ENCODE measurements around the gene HMBS. TPM values are rescaled to one million over a fixed set of nuclear protein-coding genes. Genes with fewer than 3 reads are reported as not detected.

HMBS gene
- total and polyA plus RNA-seq, 4 experiments from 2014 or later: 5.1 to 21.2 (median 11.7) TPM

GRCh38 chr11:119085437-119085847, 761 bp downstream of the HMBS start:
- H3K4me3 ChIP-seq (ENCODE audit: low read length in 2 of 2): peak overlapping the region; percentile 83 to 90
- ChIA-PET POLR2A (ENCODE audit: partially characterized antibody) (interaction anchor here (0.7 to 5.0 kb wide), 21 partner anchors 10 to 294 kb away, joined by 3 to 62 read pairs (median 4); partner anchors contain the start of genes C2CD2L, CBL, CENATAC and DDX6), CTCF (ENCODE audit: partially characterized antibody) (interaction anchor here (0.7 to 3.8 kb wide), 11 partner anchors 9 to 271 kb away, joined by 3 to 14 read pairs (median 4); partner anchors contain the start of genes C2CD2L, CENATAC, SLC37A4 and VPS11)
- no peaks in the 10 kb centered on the region for H3K27me3 ChIP-seq (ENCODE audit: insufficient read depth, low read length)
- H3K9me3 ChIP-seq (ENCODE audit: control insufficient read depth in 1 of 2, low read length in 2 of 2): no peaks in the 10 kb centered on the region
- intact Hi-C loops (cut with micrococcal nuclease): loop anchor here (1.0 kb wide), 2 partner anchors 10 to 36 kb away; partner anchors contain the start of gene HINFP
- H3K4me3 Mint-ChIP-seq: peak overlapping the region; percentile 92 to 96 (median 94)
- no peaks in the 10 kb centered on the region for H3K27me3 Mint-ChIP-seq
- peaks cover 19 to 29% of the 10 kb centered on the region in 2 donors for H3K36me3 Mint-ChIP-seq
- H3K36me3 ChIP-seq (ENCODE audit: insufficient read depth, low read length): peaks cover 17% of the 10 kb centered on the region
- peak overlapping the region; percentile 76 for H3K27ac ChIP-seq (ENCODE audit: low read depth, low read length)
- peaks cover 0 to 5% (median 0%) of the 10 kb centered on the region in 8 donors for H3K9me3 Mint-ChIP-seq
- DNase-seq: no peak
- H3K27ac Mint-ChIP-seq: peak overlapping the region; percentile 93 to 98 (median 96)
- H3K4me1 ChIP-seq (ENCODE audit: insufficient read depth, low read length): peaks cover 13% of the 10 kb centered on the region
- peaks cover 9 to 19% (median 14%) of the 10 kb centered on the region in 4 donors for H3K4me1 Mint-ChIP-seq

- Histone ChIP-seq H3K27ac (ENCODE audit: low read depth, low read length) (no peak overlapping the region), H3K36me3 (ENCODE audit: insufficient read depth, low read length) (peaks cover under 1% of the 10 kb centered on the region), H3K27me3 (ENCODE audit: insufficient read depth, low read length) (no peaks in the 10 kb centered on the region), H3K9me3 (ENCODE audit: control insufficient read depth in 1 of 2, low read length in 2 of 2) (no peaks in the 10 kb centered on the region), H3K4me1 (ENCODE audit: insufficient read depth, low read length) (peaks cover 13% of the 10 kb centered on the region), H3K4me3 (ENCODE audit: low read length in 2 of 2) (no peak overlapping the region)
- POLR2A ChIA-PET (ENCODE audit: partially characterized antibody): interaction anchor here (2.5 to 5.0 kb wide), 3 partner anchors 8 to 20 kb away, joined by 9 to 62 read pairs (median 45); partner anchors contain the start of genes C2CD2L and VPS11
- Mint-ChIP-seq H3K27me3 (no peaks in the 10 kb centered on the region), H3K4me3 (peak overlapping the region in 3 of 8 donors; percentile 32 to 53 (median 39)), H3K4me1 (peaks cover 9 to 25% (median 15%) of the 10 kb centered on the region in 4 donors), H3K36me3 (peaks cover 4 to 12% of the 10 kb centered on the region in 2 donors), H3K27ac (peak overlapping the region in 3 of 7 donors; percentile 24 to 53 (median 36)), H3K9me3 (peaks cover 0 to 5% (median 0%) of the 10 kb centered on the region in 8 donors)
- CTCF ChIA-PET (ENCODE audit: partially characterized antibody): interaction anchor here (1.1 to 3.8 kb wide), 4 partner anchors 7 to 110 kb away, joined by 3 to 14 read pairs (median 7); partner anchors contain the start of gene VPS11
- intact Hi-C loops (cut with micrococcal nuclease): no loop called here
- no peak for DNase-seq
Observed at GRCh38 chr11:119087123-119087522, 2.4 kb downstream of the HMBS start.

GRCh38 chr11:119087747-119088241, 3.1 kb downstream of the HMBS start:
- intact Hi-C loops (cut with micrococcal nuclease): no loop called here
- H3K36me3 Mint-ChIP-seq: peaks cover 0 to 8% of the 10 kb centered on the region in 2 donors
- CTCF ChIA-PET (ENCODE audit: partially characterized antibody): interaction anchor here (1.4 kb wide), 1 partner anchor 20 kb away, joined by 3 read pairs; the partner anchor contains the start of gene VPS11
- H3K27ac Mint-ChIP-seq: peak overlapping the region in 2 of 7 donors; percentile 17 to 24
- Histone ChIP-seq H3K9me3 (ENCODE audit: control insufficient read depth in 1 of 2, low read length in 2 of 2) (no peaks in the 10 kb centered on the region), H3K4me1 (ENCODE audit: insufficient read depth, low read length) (peaks cover 19% of the 10 kb centered on the region), H3K36me3 (ENCODE audit: insufficient read depth, low read length) (no peaks in the 10 kb centered on the region), H3K27ac (ENCODE audit: low read depth, low read length) (no peak overlapping the region), H3K27me3 (ENCODE audit: insufficient read depth, low read length) (no peaks in the 10 kb centered on the region), H3K4me3 (ENCODE audit: low read length in 2 of 2) (no peak overlapping the region)
- H3K4me3 Mint-ChIP-seq: peak overlapping the region in 1 of 8 donors; percentile 61
- POLR2A ChIA-PET (ENCODE audit: partially characterized antibody): interaction anchor here (5.0 kb wide), 1 partner anchor 20 kb away, joined by 45 read pairs; the partner anchor contains the start of gene VPS11
- H3K9me3 Mint-ChIP-seq: peaks cover 0 to 5% (median 0%) of the 10 kb centered on the region in 8 donors
- no peaks in the 10 kb centered on the region for H3K27me3 Mint-ChIP-seq
- DNase-seq: no peak
- H3K4me1 Mint-ChIP-seq: peaks cover 13 to 32% (median 21%) of the 10 kb centered on the region in 4 donors

GRCh38 chr11:119088406-119088805, 3.7 kb downstream of the HMBS start:
- Histone ChIP-seq H3K27me3 (ENCODE audit: insufficient read depth, low read length) (no peaks in the 10 kb centered on the region), H3K36me3 (ENCODE audit: insufficient read depth, low read length) (no peaks in the 10 kb centered on the region), H3K4me3 (ENCODE audit: low read length in 2 of 2) (no peak overlapping the region), H3K4me1 (ENCODE audit: insufficient read depth, low read length) (peaks cover 25% of the 10 kb centered on the region), H3K27ac (ENCODE audit: low read depth, low read length) (no peak overlapping the region), H3K9me3 (ENCODE audit: control insufficient read depth in 1 of 2, low read length in 2 of 2) (no peaks in the 10 kb centered on the region)
- POLR2A ChIA-PET (ENCODE audit: partially characterized antibody): no interaction called here
- intact Hi-C loops (cut with micrococcal nuclease): no loop called here
- DNase-seq: no peak
- Mint-ChIP-seq H3K27me3 (no peaks in the 10 kb centered on the region), H3K27ac (peak overlapping the region in 1 of 7 donors; percentile 24), H3K36me3 (peaks cover 0 to 9% of the 10 kb centered on the region in 2 donors), H3K9me3 (peaks cover 0 to 5% (median 0%) of the 10 kb centered on the region in 8 donors), H3K4me1 (peaks cover 16 to 37% (median 25%) of the 10 kb centered on the region in 4 donors), H3K4me3 (no peak overlapping the region)
- CTCF ChIA-PET (ENCODE audit: partially characterized antibody): no interaction called here

- H3K36me3 Mint-ChIP-seq: peaks cover 0 to 14% of the 10 kb centered on the region in 2 donors
- no peak overlapping the region for H3K27ac Mint-ChIP-seq
- H3K4me1 ChIP-seq (ENCODE audit: insufficient read depth, low read length): peaks cover 31% of the 10 kb centered on the region
- H3K4me1 Mint-ChIP-seq: peaks cover 22 to 43% (median 29%) of the 10 kb centered on the region in 4 donors
- H3K36me3 ChIP-seq (ENCODE audit: insufficient read depth, low read length): no peaks in the 10 kb centered on the region
- peaks cover 0 to 9% (median 0%) of the 10 kb centered on the region in 8 donors for H3K9me3 Mint-ChIP-seq
- DNase-seq: no peak
- ChIA-PET POLR2A (ENCODE audit: partially characterized antibody) (interaction anchor here (0.6 kb wide), 1 partner anchor 164 kb away, joined by 3 read pairs; the partner anchor contains the start of gene BCL9L), CTCF (ENCODE audit: partially characterized antibody) (no interaction called here)
- intact Hi-C loops (cut with micrococcal nuclease): no loop called here
- H3K4me3 Mint-ChIP-seq: peak overlapping the region in 1 of 8 donors; percentile 20
- H3K4me3 ChIP-seq (ENCODE audit: low read length in 2 of 2): no peak overlapping the region
- no peaks in the 10 kb centered on the region for H3K9me3 ChIP-seq (ENCODE audit: control insufficient read depth in 1 of 2, low read length in 2 of 2)
- no peaks in the 10 kb centered on the region for H3K27me3 ChIP-seq (ENCODE audit: insufficient read depth, low read length)
- no peaks in the 10 kb centered on the region for H3K27me3 Mint-ChIP-seq
- no peak overlapping the region for H3K27ac ChIP-seq (ENCODE audit: low read depth, low read length)
Observed at GRCh38 chr11:119089319-119089718, 4.6 kb downstream of the HMBS start.

GRCh38 chr11:119091178-119091577, 6.5 kb downstream of the HMBS start:
- Mint-ChIP-seq H3K27ac (no peak overlapping the region), H3K9me3 (peaks cover 0 to 12% (median 0%) of the 10 kb centered on the region in 8 donors), H3K4me1 (peaks cover 15 to 38% (median 23%) of the 10 kb centered on the region in 4 donors), H3K4me3 (peak overlapping the region in 1 of 8 donors; percentile 20), H3K36me3 (peaks cover 0 to 18% of the 10 kb centered on the region in 2 donors), H3K27me3 (peaks cover 0 to 1% of the 10 kb centered on the region in 2 donors)
- Histone ChIP-seq H3K27me3 (ENCODE audit: insufficient read depth, low read length) (no peaks in the 10 kb centered on the region), H3K4me1 (ENCODE audit: insufficient read depth, low read length) (peaks cover 27% of the 10 kb centered on the region), H3K27ac (ENCODE audit: low read depth, low read length) (no peak overlapping the region), H3K9me3 (ENCODE audit: control insufficient read depth in 1 of 2, low read length in 2 of 2) (no peaks in the 10 kb centered on the region), H3K36me3 (ENCODE audit: insufficient read depth, low read length) (no peaks in the 10 kb centered on the region), H3K4me3 (ENCODE audit: low read length in 2 of 2) (no peak overlapping the region)
- intact Hi-C loops (cut with micrococcal nuclease): no loop called here
- ChIA-PET POLR2A (ENCODE audit: partially characterized antibody) (interaction anchor here (0.6 to 5.9 kb wide), 3 partner anchors 9 to 34 kb away, joined by 3 to 210 read pairs (median 3); partner anchors contain the start of genes C2CD2L, DPAGT1 and HYOU1), CTCF (ENCODE audit: partially characterized antibody) (interaction anchor here (0.7 kb wide), 1 partner anchor 97 kb away, joined by 3 read pairs; no protein-coding TSS in a partner anchor)
- DNase-seq: no peak

Measured in CD4-positive, alpha-beta memory T cell (primary cell).